Body of pancreas (tissue), 4 donors: ENCODE data around the gene DNAH10.

ENCODE experiments used
- CTCF ChIP-seq, 7 experiments: fragments of 450-650 bp in 4 of 7; fragments of 200-600 bp in 3 of 7; sonication (generic) in 3 of 7; IDR thresholded peaks; one replicate each; pipeline ENCODE4 v1.5.1; 2016 to 2019; ENCODE audit warnings: antibody characterized with exemption in 7 of 7
- POLR2A ChIP-seq, 3 donors: fragments of 450-650 bp; IDR thresholded peaks; one replicate each; pipeline ENCODE4 v1.6.1; 2016; ENCODE audit warnings: antibody characterized with exemption in 3 of 3, mild to moderate bottlenecking in 2 of 3

GRCh38 chr12:123744836-123745235 is 17.3 kb upstream of the DNAH10 start:
- TF ChIP-seq CTCF (IDR thresholded peaks at IDR 0.05) (no peak), POLR2A (IDR thresholded peaks at IDR 0.05) (no peak)
